NCI-H1436 (cell line): ENCODE results near the gene INHBB.
"Not testable (repeated sequence)": the region's sequence is repeated elsewhere in the genome, so short reads cannot be mapped to it uniquely, and the experiment has no call there.

ENCODE experiments used
- DNase-seq: peaks from one replicate; lab custom pipeline; 2025; lab: John Stamatoyannopoulos, UW

INHBB gene

DNA sequence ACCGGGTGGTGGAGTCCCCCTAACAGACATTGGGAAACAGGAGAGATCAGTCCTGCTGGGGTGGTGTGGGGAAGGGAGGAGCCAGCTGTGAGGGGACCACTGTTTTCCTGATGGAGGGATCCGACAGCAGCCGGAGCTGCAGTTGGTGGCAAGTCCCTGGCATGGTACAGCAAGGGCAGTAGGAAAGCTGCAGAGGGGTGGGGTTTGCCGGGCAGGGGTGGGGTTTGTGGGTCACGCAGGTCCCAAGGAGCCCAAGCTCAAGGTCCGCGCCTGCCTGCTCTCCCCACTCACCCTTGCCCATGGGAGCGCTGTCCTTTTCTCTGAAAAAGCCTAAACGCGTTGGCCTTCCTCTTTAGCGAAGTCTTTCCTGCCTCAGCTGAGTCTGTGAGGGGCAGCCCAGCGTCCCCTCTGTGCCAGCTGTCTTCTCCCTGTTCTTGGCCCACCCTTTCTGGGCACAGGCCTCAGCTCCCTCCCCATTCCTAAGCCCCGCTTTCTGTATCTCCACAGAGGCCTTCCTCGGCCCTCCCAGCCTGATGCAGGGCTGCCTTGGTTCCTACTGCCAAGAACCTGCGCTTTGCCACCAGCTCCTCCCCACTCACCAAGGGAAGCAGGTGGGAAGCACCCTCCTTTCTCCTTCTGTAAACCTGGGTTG is 29.3 kb upstream of the INHBB start:
- no peak for DNase-seq

DNA sequence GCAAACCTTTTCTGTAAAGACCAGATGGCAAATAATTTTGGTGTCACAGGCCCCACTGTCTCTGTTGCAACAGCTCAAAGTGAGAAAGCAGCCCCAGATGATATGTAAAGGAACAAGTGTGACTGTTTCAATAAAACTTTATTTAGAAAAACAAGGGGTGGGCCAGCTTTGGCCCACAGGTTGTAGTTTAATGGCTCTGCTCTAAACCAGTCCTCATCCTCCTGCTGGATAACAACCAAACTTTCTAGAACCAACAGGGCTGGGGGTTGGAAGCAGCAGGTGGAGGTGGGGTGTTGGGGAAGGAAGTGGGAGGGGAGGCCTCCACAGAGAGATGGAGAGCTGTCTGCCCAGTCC is 28.8 kb upstream of the INHBB start:
- DNase-seq, result no peak

DNA sequence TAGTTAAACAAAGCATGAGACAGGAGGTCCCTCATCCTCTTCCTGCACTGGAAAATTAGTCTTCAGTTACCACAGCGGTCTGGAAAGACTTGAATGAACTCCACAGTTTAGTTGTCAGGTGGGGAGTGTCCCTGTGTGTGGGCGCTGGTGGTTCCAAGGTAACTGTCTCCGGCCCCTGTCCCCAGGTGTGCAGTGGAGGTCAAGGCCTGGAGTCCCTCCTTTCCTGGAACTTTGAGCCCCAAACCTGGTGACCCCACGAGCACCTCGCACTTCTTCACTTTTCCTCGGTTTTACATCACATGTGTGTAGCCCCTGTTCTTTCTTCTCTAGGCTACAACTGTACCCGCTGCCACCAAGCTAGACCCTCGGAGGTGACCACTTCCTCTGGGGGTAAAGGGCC is 28.0 kb upstream of the INHBB start:
- DNase-seq, result no peak

DNA sequence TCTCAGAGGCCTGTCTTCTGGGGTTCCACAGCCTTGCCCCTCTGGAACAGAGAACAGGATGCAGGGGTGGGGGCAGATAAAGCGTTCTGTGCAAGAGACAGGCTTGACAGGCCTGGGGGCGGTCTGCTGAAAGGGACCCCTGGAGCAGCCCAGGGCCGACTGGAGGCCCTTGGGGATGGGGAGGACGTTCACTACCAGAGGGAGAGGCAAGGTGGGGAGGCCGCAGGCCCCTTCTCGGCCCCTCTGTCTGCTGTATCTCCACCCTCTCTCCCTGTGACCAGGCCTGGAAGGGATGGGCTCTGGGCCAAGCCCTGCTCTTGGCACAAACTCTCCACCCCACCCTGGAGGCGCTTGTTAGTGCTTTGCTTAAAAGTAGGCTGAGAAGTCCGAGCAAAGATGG is 27.3 kb upstream of the INHBB start:
- no peak for DNase-seq

DNA sequence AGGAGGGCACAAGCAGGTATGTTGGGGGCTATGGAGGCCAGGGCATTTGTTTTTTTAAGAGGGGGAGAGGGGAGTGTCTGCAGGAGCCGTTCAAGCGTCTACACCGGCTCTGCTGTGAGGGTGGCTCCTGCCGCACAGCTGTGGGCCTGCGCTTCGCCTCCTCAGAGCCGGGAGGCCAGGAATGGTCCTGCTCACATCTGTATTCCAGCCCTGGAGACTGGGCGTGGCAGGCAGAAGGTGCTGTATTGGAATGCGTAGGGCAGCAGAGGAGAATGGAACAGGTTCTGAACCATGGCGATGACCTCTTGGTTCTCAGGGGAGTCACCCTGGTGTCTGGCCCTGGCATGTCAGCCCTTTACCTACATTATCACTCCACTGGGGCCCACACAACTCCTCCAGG is 26.8 kb upstream of the INHBB start:
- no peak for DNase-seq

GRCh38 chr2:120319686-120320317 is 26.1 kb upstream of the INHBB start:
- no peak for DNase-seq

DNA sequence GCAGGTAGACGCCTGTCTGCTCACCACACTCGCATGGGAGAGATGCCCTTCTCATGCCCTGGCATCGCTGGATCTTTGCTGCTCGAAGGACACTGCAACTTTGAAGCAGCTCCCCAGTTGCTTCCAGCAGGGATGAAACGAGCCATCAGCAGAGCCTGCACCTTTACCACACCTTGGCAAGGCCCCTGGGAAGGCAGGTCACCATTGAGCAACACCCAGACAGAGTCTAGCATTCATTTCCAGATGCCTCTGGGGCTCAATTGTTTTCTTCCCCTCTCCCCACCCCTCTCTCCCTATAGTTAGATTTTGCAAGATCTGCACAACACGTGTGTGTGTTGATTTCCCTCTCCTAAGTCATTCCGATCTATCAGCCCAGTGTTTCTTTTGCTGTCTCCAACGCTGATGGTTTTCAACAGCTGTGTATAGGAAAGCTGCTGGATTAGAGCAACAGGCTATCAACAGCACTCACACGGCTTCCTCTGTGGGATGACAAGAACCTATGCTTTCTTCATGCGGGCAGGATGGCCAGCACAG is 25.6 kb upstream of the INHBB start:
- no peak for DNase-seq

GRCh38 chr2:120320887-120321556 is 24.9 kb upstream of the INHBB start:
- DNase-seq, result not testable (repeated sequence)

DNA sequence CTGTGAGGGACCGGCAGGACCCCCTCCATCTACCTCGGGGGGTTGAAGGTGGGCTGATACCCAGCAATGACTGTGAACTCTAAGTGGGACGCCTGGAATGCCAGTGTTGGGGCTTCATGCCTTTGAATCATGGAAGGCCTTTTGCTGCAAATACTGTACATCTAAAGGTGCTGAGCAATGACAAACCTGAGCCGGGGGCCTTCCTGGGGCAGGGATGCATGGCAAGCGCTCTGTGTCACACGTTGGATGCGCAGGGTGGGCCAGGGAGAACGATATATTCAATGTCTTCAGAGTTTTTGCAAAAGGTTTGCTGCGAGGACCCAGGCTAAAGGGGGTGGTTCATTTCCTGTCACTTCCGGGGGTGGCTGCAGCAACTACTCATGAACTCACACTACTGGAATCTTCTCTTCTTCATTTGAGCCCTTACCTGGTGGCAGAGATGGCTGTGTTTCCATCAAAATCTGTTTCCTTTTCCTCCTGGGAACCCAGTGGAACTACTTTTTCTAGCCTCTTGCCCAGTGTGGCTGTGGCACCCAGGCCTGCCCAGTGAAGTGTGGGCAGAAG is 24.1 kb upstream of the INHBB start:
- no peak for DNase-seq

- DNase-seq, result no peak
Observed at GRCh38 chr2:120322329-120322728, 23.6 kb upstream of the INHBB start.

GRCh38 chr2:120323214-120323613 is 22.7 kb upstream of the INHBB start:
- DNase-seq, result no peak

- DNase-seq, result no peak
Observed at GRCh38 chr2:120323807-120324399, 22.0 kb upstream of the INHBB start.

DNA sequence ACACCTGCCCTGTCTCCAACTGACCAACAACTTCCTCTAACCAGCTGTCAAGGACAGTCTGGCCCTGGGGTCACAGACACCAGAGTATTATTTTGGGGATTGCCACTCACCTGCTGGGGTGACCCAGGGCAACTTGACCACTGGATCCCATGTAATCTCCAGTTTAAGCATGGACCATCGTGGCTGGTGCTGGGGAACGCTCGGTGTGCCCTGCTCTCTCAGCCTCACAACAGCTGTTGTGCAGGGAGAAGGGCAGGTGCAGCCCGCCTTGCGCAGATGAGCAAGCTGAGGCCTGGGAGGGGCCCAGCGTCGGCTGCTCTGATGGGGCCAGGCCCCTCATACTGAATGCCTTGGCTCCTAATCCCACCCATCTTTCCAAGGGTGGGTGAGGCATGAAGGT is 21.0 kb upstream of the INHBB start:
- no peak for DNase-seq

DNA sequence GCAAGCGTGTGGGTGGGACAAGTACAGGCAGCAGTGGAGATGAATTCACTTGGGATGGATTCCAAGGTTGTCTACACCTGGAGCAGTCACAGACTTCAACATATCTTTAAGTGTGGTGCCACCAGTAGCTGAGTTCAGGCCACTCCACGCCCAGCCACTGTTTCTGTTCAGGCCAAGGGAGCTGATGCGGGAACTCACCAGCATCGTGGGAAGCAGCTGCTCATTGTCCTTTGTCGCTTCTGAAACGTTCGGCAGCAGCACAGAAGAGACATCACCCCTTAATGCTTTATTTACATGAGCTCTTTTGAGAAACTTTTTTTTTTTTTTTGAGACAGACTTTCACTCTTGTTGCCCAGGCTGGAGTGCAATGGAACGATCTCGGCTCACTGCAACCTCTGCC is 19.9 kb upstream of the INHBB start:
- DNase-seq, result no peak

GRCh38 chr2:120330946-120331822 is 14.8 kb upstream of the INHBB start:
- no peak for DNase-seq

- DNase-seq, result no peak
Observed at GRCh38 chr2:120331903-120332302, 14.0 kb upstream of the INHBB start.

DNA sequence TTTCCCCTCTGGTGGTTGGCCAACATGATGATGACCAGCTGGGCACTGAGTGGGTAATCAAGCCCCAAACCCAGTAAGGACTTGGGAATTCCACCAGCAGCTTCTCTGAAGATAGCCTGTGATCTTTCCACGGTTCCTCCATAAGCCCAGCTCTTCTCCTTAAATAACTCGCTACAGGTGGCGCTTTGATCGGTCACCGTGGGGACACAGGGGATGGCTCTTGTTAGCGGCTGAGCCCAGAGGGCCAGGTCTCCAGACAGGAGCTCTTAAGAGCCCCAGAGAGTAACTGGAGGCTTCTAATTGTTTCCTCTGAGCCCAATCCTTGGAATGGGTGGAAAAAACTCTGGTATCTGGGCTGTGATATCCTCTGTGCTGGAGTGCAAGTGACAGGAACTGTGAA is 13.6 kb upstream of the INHBB start:
- DNase-seq, result no peak

GRCh38 chr2:120334068-120334467 is 11.9 kb upstream of the INHBB start:
- no peak for DNase-seq

- no peak for DNase-seq
Observed at GRCh38 chr2:120336749-120337148, 9.2 kb upstream of the INHBB start.

GRCh38 chr2:120338015-120338414 is 7.9 kb upstream of the INHBB start:
- no peak for DNase-seq

GRCh38 chr2:120341977-120342376 is 4.0 kb upstream of the INHBB start:
- no peak for DNase-seq

DNA sequence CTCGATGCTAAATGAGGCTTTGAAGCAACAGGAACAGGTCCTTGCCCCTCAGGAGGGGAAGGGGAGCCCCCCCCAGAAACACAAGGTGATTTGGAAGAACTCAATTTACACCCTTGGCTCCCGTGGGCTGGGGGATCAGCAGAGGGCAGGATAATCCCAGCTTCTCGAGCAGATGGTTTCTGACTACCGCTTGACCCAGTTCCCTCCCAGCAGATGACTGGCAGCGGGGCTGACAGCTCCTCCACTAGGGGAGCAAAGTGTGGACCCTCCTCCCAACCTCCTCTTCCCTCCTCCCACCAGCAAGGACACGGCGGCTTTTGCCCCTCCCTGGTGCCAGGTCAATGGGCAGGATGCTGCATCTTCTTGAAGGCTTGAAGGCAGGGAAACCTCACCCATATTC is 3.5 kb upstream of the INHBB start:
- no peak for DNase-seq
